Smooth muscle cell (in vitro differentiated cells): ENCODE measurements around the gene LIN52. TPM values are rescaled to one million over a fixed set of nuclear protein-coding genes. Genes with fewer than 3 reads are reported as not detected.

Source experiments
- DNase-seq: peaks from one replicate; lab custom pipeline; 2025; ENCODE audit not compliant: unreplicated experiment; lab: John Stamatoyannopoulos, UW
- H2AFZ ChIP-seq: fragments of 200-600 bp; sonication (generic); 2 replicates; pipeline ENCODE4 v1.6.0; 2016; ENCODE audit warnings: antibody characterized with exemption, low read depth, mild to moderate bottlenecking
- H3F3A ChIP-seq: fragments of 200-600 bp; sonication (generic); 2 replicates; pipeline ENCODE4 v1.6.0; 2017; ENCODE audit warnings: antibody characterized with exemption, low read depth
- H3K27ac ChIP-seq: fragments of 200-600 bp; sonication (generic); 2 replicates; pipeline ENCODE4 v1.5.1; 2016; ENCODE audit warnings: low read depth, mild to moderate bottlenecking
- H3K27me3 ChIP-seq: fragments of 200-600 bp; sonication (generic); 2 replicates; pipeline ENCODE4 v1.6.1; 2016; ENCODE audit warnings: low read depth, mild to moderate bottlenecking
- H3K36me3 ChIP-seq: fragments of 200-600 bp; sonication (generic); 2 replicates; pipeline ENCODE4 v1.5.1; 2016; ENCODE audit warnings: low read depth
- H3K4me1 ChIP-seq: fragments of 200-600 bp; sonication (generic); 2 replicates; pipeline ENCODE4 v1.5.1; 2016; ENCODE audit warnings: low read depth
- H3K4me2 ChIP-seq: fragments of 200-600 bp; sonication (generic); 2 replicates; pipeline ENCODE4 v1.6.0; 2016; ENCODE audit warnings: mild to moderate bottlenecking
- H3K4me3 ChIP-seq: fragments of 200-600 bp; sonication (generic); 2 replicates; pipeline ENCODE4 v1.5.1; 2016; ENCODE audit warnings: mild to moderate bottlenecking
- H3K79me2 ChIP-seq: fragments of 200-600 bp; sonication (generic); 2 replicates; pipeline ENCODE4 v1.6.0; 2016; ENCODE audit warnings: low read depth, mild to moderate bottlenecking
- H3K9ac ChIP-seq: fragments of 200-600 bp; sonication (generic); 2 replicates; pipeline ENCODE4 v1.6.0; 2016; ENCODE audit warnings: low read depth
- H3K9me3 ChIP-seq: fragments of 200-600 bp; sonication (generic); replicated peaks from 2 replicates; pipeline ENCODE4 v1.5.1; 2016; ENCODE audit warnings: low read depth
- H4K20me1 ChIP-seq: fragments of 200-600 bp; sonication (generic); 2 replicates; pipeline ENCODE4 v1.6.0; 2016; ENCODE audit warnings: low read depth
- WGBS: methylation state at CpG from one replicate; pipeline ENCODE4 v1.1.7; 2016; ENCODE audit warnings: low lambda C conversion rate; 5-methylcytosine and 5-hydroxymethylcytosine counted together
- polyA plus RNA-seq: library from polyadenylated mRNA; unstranded; fragments of >200 nt; fragmentation: Nextera tagmentation; extraction: Ambion mirVana; gene quantifications from 2 replicates; pipeline ENCODE4 v1.2.1, GENCODE V29; 2016
- total RNA-seq: library from RNA; depleted of rRNA; stranded (reverse); fragments of >200 nt; gene quantifications from 2 replicates; pipeline ENCODE4 v1.2.3, GENCODE V29; 2014
- TF ChIP-seq, protein P1 (sequence below): fragments of 200-600 bp; sonication (generic); IDR thresholded peaks from 2 replicates; pipeline ENCODE4 v1.5.1; 2017; ENCODE audit warnings: borderline replicate concordance, mild to moderate bottlenecking, antibody characterized with exemption; ENCODE audit not compliant: insufficient read depth, poor library complexity, severe bottlenecking

The LIN52 gene
- total and polyA plus RNA-seq, 2 experiments from 2014 or later, result 16.1 to 17.8 TPM

DNA sequence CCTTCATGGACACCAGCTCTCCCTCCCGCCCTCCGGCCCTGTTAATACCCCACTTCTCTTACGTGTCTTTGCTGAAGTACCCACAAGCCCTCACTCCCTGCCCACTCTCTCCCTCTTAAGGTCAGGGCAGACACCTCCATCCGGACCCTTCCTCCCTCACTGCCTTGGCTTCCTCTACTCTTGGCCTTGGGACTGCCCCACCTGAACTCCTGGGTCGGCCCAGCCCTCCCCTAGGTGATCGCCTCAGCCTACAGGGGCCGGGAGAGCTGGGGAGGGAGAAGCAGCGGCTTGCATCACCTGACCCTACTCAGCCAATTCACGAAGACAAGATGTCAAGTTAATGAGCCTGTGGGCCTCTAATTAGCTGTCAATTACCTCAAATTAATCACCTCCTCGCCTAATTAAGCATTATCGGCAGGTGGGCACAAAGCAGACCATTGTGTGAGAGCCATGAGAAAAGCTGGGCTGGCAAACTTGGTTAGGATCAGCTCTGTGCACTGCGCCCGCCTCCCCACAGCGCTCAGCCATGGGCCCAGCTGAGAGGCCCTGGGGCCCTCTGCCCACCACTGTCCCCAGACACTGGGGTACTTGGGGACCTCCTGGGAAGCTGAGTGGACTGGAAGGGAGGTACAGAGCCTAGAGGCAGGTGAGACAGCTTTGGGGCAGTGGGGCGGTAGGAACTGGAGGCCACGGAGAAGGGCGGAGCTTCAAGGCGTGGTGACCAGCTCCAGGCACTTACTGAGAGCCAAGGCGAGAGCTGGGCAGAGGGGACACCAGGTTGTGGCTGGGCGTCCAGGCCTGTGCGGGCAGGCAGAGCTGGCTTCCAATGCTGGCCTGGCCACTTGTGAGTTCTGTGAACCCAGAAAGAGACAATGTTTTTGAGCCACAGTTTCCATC is 129.4 kb downstream of the LIN52 start:
- Histone ChIP-seq H4K20me1 (no peaks in the 10 kb centered on the region), H3K9ac (no peak overlapping the region), H3K4me1 (no peaks in the 10 kb centered on the region), H3K4me3 (no peak overlapping the region), H3K27me3 (peaks cover 68% of the 10 kb centered on the region), H3K36me3 (no peaks in the 10 kb centered on the region), H3K79me2 (no peaks in the 10 kb centered on the region), H3K9me3 (no peaks in the 10 kb centered on the region), H3K4me2 (no peak overlapping the region), H3F3A (no peaks in the 10 kb centered on the region), H2AFZ (no peak overlapping the region), H3K27ac (no peak overlapping the region)
- no peak for DNase-seq
- WGBS, result 78% methylated on average over 21 of the region's 21 CpGs
- TF ChIP-seq, protein P1, sequence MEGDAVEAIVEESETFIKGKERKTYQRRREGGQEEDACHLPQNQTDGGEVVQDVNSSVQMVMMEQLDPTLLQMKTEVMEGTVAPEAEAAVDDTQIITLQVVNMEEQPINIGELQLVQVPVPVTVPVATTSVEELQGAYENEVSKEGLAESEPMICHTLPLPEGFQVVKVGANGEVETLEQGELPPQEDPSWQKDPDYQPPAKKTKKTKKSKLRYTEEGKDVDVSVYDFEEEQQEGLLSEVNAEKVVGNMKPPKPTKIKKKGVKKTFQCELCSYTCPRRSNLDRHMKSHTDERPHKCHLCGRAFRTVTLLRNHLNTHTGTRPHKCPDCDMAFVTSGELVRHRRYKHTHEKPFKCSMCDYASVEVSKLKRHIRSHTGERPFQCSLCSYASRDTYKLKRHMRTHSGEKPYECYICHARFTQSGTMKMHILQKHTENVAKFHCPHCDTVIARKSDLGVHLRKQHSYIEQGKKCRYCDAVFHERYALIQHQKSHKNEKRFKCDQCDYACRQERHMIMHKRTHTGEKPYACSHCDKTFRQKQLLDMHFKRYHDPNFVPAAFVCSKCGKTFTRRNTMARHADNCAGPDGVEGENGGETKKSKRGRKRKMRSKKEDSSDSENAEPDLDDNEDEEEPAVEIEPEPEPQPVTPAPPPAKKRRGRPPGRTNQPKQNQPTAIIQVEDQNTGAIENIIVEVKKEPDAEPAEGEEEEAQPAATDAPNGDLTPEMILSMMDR, result no peak

DNA sequence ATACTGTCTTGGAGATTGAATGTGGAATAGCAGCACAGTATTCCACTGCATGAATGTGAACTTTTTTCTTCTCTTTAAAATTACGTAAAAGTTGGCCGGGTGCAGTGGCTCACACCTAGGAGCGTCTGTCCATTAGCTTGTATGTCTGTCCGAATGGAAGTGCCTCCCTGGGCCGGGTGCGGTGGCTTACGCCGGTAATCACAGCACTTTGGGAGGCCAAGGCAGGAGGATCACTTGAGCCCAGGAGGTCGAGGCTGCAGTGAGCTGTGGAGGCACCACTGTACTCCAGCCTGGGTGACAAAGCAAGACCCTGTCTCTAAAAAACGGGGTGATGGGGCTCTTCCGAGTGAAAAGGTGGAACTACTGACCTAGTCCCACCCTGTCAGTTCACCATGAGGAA is 131.9 kb downstream of the LIN52 start:
- no peaks in the 10 kb centered on the region for H3K9me3 ChIP-seq
- H3F3A ChIP-seq, result no peaks in the 10 kb centered on the region
- TF ChIP-seq, protein P1, result no peak
- no peak overlapping the region for H3K4me3 ChIP-seq
- no peaks in the 10 kb centered on the region for H3K4me1 ChIP-seq
- no peaks in the 10 kb centered on the region for H3K36me3 ChIP-seq
- no peak overlapping the region for H3K9ac ChIP-seq
- H2AFZ ChIP-seq, result no peak overlapping the region
- H3K27me3 ChIP-seq, result peaks cover 75% of the 10 kb centered on the region
- no peaks in the 10 kb centered on the region for H3K79me2 ChIP-seq
- no peaks in the 10 kb centered on the region for H4K20me1 ChIP-seq
- DNase-seq, result no peak
- no peak overlapping the region for H3K4me2 ChIP-seq
- WGBS, result 89% methylated on average over 11 of the region's 11 CpGs
- no peak overlapping the region for H3K27ac ChIP-seq

DNA sequence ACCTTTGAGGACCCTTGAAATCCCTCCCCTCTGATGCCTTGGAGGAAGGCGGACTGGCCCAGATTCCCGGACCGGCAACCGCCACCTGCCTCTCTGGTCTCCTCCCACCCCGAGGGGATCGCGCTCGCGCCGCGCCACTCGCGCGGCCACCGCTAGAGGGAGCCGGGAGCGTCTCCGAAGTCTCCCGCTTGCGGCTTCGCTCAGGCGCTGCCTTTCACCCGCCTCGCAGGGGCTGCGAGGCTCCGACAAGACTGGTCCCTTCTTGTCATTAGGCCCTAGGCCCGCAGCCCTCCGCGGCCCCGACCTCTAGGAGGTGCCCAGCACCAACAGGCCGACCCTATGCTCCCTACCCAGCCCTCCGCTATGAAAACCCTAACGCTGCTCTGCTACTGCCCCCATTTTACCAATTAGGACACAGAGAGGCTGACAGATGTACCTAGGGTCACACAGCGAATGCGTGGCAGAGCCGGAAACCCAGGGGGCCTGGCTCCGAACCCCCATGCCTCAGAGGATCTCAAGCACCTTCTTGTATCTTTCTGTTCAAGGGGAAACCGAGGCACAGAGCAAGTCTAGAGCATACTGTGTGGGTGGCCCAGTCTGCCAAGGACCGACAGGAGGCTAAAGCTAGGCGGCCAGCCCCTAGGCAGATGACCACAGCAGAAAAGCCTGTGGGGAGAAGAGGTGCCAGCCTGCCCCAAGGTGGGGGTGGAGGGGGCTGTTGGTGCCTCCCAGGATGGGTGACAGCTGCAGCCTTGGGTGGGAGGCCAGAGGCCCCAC is 133.1 kb downstream of the LIN52 start:
- Histone ChIP-seq H4K20me1 (no peaks in the 10 kb centered on the region), H3K9ac (no peak overlapping the region), H3K27me3 (peaks cover 73% of the 10 kb centered on the region), H3K79me2 (no peaks in the 10 kb centered on the region), H3F3A (no peaks in the 10 kb centered on the region), H3K4me1 (no peaks in the 10 kb centered on the region), H3K4me2 (peak overlapping the region; percentile 79), H3K27ac (no peak overlapping the region), H3K4me3 (no peak overlapping the region), H3K36me3 (no peaks in the 10 kb centered on the region), H3K9me3 (no peaks in the 10 kb centered on the region), H2AFZ (no peak overlapping the region)
- peak; percentile 36 for DNase-seq
- WGBS, result 16% methylated on average over 40 of the region's 40 CpGs
- TF ChIP-seq, protein P1, result peak; percentile 97
